Keratinocyte (primary cell): ENCODE results near the gene ANO7.

Experiments
- EZH2 ChIP-seq: IDR thresholded peaks from one replicate; pipeline ENCODE4 v1.6.1; 2012; ENCODE audit warnings: inconsistent platforms, mild to moderate bottlenecking, low read length, moderate library complexity
- TF ChIP-seq, protein P1 (sequence below), 3 experiments: IDR thresholded peaks in 1 of 3; conservative IDR thresholded peaks in 1 of 3; optimal IDR thresholded peaks in 1 of 3; 2 replicates in 2 of 3; 3 replicates in 1 of 3; pipeline versions ENCODE3 to v1.5.1; 2011; ENCODE audit warnings: low read length in 3 of 3, mild to moderate bottlenecking in 3 of 3, moderate library complexity in 2 of 3, control low read depth in 1 of 3, inconsistent platforms in 1 of 3; ENCODE audit not compliant: insufficient read depth in 2 of 3; ENCODE audit errors: extremely low read depth in 1 of 3

DNA sequence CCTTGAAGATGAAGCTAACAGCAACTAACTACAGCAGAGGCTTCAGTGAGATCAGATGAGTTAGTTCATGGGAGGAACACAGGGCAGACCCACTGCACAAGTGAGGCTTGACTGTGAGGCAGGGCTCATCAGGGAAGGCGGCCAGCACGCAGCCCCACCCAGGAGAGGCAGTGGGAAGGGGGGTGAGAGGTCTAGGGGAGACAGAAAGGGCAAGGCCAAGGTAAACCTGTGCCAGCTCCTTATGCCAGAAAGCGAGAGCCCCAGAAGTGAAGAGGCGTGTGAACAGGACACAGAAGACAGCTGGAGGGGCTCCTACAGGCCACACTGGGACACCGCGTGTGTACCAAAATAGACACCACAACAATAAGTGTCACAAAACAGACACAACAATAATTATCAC lies 48.6 kb downstream of the ANO7 start:
- TF ChIP-seq, protein P1, sequence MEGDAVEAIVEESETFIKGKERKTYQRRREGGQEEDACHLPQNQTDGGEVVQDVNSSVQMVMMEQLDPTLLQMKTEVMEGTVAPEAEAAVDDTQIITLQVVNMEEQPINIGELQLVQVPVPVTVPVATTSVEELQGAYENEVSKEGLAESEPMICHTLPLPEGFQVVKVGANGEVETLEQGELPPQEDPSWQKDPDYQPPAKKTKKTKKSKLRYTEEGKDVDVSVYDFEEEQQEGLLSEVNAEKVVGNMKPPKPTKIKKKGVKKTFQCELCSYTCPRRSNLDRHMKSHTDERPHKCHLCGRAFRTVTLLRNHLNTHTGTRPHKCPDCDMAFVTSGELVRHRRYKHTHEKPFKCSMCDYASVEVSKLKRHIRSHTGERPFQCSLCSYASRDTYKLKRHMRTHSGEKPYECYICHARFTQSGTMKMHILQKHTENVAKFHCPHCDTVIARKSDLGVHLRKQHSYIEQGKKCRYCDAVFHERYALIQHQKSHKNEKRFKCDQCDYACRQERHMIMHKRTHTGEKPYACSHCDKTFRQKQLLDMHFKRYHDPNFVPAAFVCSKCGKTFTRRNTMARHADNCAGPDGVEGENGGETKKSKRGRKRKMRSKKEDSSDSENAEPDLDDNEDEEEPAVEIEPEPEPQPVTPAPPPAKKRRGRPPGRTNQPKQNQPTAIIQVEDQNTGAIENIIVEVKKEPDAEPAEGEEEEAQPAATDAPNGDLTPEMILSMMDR (optimal IDR thresholded peaks at IDR 0.05 in 1 of 3, IDR thresholded peaks at IDR 0.05 in 1 of 3, conservative IDR thresholded peaks at IDR 0.05 in 1 of 3; ENCODE audit: extremely low read depth in 1 of 3, insufficient read depth in 2 of 3, low read length in 3 of 3): no peak
- TF ChIP-seq EZH2: no peak
